ENCODE data around the gene GDF2. TPM values are rescaled to one million over a fixed set of nuclear protein-coding genes. Genes with fewer than 3 reads are reported as not detected.

Gene GDF2
- total RNA-seq, 2 donors from 2014 or later = not detected

DNA sequence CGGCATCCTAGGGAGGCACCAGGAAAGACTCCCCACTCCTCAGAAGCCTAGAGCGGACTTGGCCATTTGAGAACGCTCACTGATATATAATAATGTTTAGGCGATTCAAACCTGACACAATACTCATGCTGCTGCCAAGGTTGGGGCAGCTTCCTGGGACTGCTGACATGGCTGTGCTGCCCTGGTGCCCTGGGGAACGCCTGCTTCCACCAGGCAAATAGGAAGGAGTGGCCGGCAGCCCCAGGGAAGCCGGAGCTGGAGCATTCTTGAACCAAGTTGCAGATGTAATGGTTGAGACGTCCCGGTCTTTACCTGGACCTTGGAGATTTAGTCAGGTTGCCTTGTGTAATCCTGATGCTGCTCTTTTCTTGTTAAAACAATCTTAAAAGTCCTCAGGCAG lies 13.5 kb upstream of the GDF2 start:
- DNase-seq (no peak), ATAC-seq (no peak)
- intact Hi-C loops (cut with DNase I) = no loop called here

DNA sequence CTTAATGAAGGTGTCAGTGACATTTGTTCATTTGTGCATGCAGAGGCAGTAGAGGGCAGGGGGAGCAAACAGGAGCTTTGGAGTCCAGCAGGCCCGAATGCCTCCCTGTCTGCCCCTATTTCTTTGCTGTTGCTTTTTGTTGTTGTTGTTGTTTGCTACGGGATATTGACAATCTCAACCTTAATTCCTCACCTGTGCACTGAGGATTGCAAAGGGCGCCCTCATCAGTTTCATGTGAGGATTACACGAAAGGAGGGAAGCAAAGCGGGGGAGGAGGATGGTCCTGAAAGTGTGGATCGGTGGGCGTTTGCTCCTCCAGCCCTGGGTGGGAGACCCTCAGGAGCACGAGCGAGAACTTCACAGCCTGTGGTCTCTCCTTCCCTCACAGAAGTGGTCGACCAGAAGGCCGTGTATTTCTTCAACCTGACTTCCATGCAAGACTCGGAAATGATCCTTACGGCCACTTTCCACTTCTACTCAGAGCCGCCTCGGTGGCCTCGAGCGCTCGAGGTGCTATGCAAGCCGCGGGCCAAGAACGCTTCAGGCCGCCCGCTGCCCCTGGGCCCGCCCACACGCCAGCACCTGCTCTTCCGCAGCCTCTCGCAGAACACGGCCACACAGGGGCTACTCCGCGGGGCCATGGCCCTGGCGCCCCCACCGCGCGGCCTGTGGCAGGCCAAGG lies 12.7 kb upstream of the GDF2 start:
- no peak for ATAC-seq
- DNase-seq = no peak
- intact Hi-C loops (cut with DNase I) = loop anchor here (5.0 kb wide), 2 partner anchors 262 to 282 kb away; no protein-coding TSS in a partner anchor

- ATAC-seq (no peak), DNase-seq (no peak)
- intact Hi-C loops (cut with DNase I) = loop anchor here (5.0 kb wide), 2 partner anchors 263 to 283 kb away; no protein-coding TSS in a partner anchor
Observed at GRCh38 chr10:47310090-47310505, 12.2 kb upstream of the GDF2 start.

DNA sequence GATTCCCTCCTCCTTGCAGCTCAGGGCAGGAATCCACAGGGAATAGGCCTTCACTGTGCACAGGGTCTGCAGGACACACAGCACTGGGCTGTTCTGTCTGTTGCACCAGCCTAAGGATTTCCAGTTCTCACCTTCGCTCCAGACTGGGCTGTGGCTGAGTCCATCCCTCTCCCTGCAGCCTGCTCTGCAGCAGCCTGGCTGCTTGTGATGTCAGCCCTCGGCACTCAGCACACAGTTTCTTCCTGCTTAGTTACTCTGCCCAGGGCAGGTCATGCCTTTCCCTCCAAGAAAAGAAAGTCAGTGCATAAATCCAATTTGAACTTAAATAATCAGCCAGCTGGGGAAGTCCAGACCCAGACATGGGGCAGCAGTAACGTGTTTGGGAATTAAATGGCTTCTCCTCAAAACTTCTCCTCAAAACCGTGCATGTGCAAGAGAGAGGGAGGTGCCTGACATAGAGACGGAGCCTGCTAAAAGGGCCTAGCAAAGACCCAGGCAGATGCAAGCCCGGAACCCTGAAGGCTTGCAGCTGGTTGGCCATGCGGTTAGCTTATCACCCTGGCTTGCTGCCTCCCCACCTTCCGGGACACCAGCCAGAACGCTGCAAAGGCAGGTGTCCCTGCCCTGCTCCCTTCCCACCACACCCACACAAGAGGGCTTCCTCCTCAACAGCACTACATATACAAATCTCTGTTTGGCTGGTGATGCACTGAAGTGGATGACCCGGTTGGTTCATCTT lies 10.9 kb upstream of the GDF2 start:
- ATAC-seq = peak; percentile 33 to 52

GRCh38 chr10:47311932-47312662 lies 10.2 kb upstream of the GDF2 start:
- DNase-seq = peak; percentile 87
- intact Hi-C loops (cut with DNase I) = loop anchor here (2.0 to 5.0 kb wide), 3 partner anchors 265 to 285 kb away; no protein-coding TSS in a partner anchor
- ATAC-seq = peak; percentile 93 to 95

More for the DNA sequence above, 10.9 kb upstream of the GDF2 start:
- no peak for DNase-seq
- intact Hi-C loops (cut with DNase I) = loop anchor here (5.0 kb wide), 2 partner anchors 264 to 284 kb away; no protein-coding TSS in a partner anchor

DNA sequence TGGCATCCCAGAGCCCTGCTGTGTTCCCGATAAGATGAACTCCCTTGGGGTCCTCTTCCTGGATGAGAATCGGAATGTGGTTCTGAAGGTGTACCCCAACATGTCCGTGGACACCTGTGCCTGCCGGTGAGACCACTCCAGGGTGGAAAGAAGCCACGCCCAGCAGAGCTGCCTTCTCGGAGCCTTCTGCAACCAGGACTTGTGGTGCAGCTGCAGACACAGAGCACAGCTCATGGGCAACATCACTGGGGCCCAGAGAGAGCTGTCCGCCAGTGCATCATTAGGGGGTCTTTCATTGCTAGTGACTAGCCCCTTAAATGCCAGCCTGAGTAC lies 9.6 kb upstream of the GDF2 start:
- no peak for ATAC-seq

GRCh38 chr10:47314416-47314970 lies 7.8 kb upstream of the GDF2 start:
- DNase-seq (no peak), ATAC-seq (no peak)
- intact Hi-C loops (cut with DNase I) = loop anchor here (5.0 kb wide), 2 partner anchors 267 to 287 kb away; no protein-coding TSS in a partner anchor

More for the DNA sequence above, 9.6 kb upstream of the GDF2 start:
- intact Hi-C loops (cut with DNase I) = loop anchor here (2.0 to 5.0 kb wide), 3 partner anchors 265 to 285 kb away; no protein-coding TSS in a partner anchor
- no peak for DNase-seq

DNA sequence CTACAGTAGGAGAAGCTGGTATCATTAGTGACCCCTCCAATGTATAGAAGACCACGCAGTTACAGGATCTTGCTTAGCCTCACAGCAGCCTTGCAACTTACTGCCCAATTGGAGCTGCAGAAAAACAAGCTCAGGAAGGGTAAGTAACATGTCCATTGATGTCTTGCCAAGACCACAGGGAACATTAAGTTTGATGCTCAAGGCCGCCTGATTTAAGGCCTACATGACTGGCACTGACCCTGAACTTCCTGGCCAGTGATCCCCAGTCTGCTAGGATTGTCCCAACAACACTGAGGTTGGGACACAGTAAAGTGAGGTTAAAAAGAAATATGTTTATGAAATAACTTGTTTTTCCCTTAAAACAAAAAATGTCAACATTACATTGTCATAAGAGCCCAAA lies 6.8 kb upstream of the GDF2 start:
- no peak for ATAC-seq
- no peak for DNase-seq
- intact Hi-C loops (cut with DNase I) = no loop called here

DNA sequence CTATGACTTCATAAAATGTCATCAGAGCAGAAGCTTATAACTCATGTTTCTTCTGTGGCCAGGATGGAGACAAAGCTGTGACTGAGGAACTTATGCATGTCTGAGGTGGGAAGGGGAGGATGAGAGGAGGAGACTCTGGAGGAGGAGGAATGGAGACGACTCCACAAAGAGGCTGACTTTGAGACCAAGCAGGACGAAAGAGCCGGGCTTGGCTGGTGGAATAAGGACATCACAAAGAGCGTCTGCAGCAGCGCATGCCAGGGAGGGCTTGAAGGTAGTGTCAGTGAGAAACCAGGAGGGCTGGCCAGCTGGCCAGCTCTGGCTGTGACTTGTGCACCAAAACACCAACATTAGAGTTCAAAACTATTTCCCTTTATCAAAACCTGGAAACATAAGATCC lies 6.1 kb upstream of the GDF2 start:
- ATAC-seq (no peak), DNase-seq (no peak)
- intact Hi-C loops (cut with DNase I) = no loop called here

- intact Hi-C loops (cut with DNase I) = no loop called here
- DNase-seq = no peak
- no peak for ATAC-seq
Observed at GRCh38 chr10:47317251-47317650, 5.0 kb upstream of the GDF2 start.

GRCh38 chr10:47318706-47319105 lies 3.5 kb upstream of the GDF2 start:
- ATAC-seq = no peak
- intact Hi-C loops (cut with DNase I) = no loop called here

DNA sequence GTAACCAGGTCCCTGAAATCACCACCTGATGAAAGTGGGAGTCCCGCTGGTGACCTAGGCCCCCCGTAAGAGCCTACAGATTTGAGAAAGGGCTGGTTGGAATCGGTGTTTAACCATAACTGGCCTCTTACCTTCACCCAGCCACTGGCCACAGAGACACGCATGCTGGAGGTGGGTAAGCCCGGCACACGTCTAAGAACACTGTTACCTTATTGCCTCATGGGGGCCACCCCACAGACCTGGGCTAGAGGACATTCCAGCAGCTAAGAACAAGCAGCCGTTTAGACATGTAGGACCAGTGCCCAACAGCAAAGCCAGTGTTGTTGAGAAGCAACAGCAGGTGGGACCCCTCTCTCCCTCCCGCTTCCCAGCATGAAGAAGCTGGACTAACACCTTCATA lies 2.5 kb upstream of the GDF2 start:
- DNase-seq (no peak), ATAC-seq (no peak)
- intact Hi-C loops (cut with DNase I) = no loop called here

More at GRCh38 chr10:47318706-47319105, 3.5 kb upstream of the GDF2 start:
- no peak for DNase-seq

GRCh38 chr10:47320812-47321211 lies 1.4 kb upstream of the GDF2 start:
- intact Hi-C loops (cut with DNase I) = no loop called here
- DNase-seq = no peak
- ATAC-seq = no peak

- DNase-seq (no peak), ATAC-seq (no peak)
- intact Hi-C loops (cut with DNase I) = no loop called here
Observed at GRCh38 chr10:47321521-47322195, 596 bp upstream of the GDF2 start.

GRCh38 chr10:47323087-47323486 lies 833 bp downstream of the GDF2 start:
- DNase-seq = no peak
- ATAC-seq = no peak
- intact Hi-C loops (cut with DNase I) = no loop called here

- no peak for DNase-seq
- ATAC-seq = no peak
- intact Hi-C loops (cut with DNase I) = no loop called here
Observed at GRCh38 chr10:47323636-47324296, 1.5 kb downstream of the GDF2 start.

DNA sequence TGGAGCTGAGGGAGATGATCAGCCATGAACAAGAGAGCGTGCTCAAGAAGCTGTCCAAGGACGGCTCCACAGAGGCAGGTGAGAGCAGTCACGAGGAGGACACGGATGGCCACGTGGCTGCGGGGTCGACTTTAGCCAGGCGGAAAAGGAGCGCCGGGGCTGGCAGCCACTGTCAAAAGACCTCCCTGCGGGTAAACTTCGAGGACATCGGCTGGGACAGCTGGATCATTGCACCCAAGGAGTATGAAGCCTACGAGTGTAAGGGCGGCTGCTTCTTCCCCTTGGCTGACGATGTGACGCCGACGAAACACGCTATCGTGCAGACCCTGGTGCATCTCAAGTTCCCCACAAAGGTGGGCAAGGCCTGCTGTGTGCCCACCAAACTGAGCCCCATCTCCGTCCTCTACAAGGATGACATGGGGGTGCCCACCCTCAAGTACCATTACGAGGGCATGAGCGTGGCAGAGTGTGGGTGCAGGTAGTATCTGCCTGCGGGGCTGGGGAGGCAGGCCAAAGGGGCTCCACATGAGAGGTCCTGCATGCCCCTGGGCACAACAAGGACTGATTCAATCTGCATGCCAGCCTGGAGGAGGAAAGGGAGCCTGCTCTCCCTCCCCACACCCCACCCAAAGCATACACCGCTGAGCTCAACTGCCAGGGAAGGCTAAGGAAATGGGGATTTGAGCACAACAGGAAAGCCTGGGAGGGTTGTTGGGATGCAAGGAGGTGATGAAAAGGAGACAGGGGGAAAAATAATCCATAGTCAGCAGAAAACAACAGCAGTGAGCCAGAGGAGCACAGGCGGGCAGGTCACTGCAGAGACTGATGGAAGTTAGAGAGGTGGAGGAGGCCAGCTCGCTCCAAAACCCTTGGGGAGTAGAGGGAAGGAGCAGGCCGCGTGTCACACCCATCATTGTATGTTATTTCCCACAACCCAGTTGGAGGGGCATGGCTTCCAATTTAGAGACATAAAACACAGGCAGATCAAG lies 3.3 kb downstream of the GDF2 start:
- no peak for ATAC-seq
- DNase-seq = no peak
- intact Hi-C loops (cut with DNase I) = no loop called here
